GM19099 (cell line): ENCODE results near the gene SLC34A3.
A peak's percentile ranks its signal among the peaks of the same experiment; 100 is the strongest.

Experiments
- POLR2A ChIP-seq: IDR thresholded peaks from 3 replicates; pipeline ENCODE4 v1.6.1; 2011; ENCODE audit warnings: low read depth; ENCODE audit not compliant: insufficient read length; ENCODE audit errors: extremely low read depth

The SLC34A3 gene

DNA sequence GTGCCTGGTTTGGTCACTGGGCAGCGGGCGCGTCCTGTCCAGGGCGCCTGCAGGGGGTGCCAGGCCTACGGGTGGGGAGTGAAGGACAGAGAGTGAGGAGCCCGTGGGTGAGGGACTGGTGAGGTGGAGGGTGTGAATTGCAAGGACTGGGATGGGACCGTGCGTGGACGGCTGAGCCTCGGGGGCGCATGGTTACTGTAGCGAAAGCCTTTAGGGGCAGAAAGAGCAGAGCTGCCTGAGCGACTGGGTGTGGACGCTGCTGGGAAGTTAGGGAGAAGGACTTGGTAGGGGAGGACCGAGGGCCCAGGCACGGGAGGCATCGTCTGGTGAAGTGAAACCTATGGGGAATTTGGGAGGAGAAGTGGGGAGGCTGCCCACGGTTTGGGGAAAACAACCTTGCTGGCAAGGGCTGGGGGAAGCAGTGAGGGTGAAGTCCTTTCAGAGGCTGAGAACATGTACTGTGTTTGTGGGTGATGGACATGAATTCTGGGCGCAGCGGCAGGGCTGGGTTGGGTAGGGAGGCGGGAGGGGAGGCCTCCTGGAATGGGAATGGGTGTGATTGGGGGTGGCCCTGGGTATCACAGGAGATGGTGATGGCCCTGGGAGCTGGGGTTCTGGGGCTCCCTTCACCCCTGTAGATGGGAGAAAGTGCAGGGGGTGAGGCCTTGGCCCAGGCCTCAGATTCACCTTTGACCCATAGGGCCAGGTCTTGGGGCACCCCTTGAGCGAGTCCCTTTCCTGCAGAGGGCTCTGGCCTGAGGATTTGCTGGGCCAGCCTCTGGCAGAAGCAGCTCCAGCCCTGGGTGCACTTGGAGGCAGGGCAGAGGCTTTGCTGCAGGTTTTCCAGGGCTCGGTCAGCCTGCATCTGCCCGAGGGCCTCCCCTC is 45.1 kb downstream of the SLC34A3 start:
- no peak for TF ChIP-seq POLR2A

DNA sequence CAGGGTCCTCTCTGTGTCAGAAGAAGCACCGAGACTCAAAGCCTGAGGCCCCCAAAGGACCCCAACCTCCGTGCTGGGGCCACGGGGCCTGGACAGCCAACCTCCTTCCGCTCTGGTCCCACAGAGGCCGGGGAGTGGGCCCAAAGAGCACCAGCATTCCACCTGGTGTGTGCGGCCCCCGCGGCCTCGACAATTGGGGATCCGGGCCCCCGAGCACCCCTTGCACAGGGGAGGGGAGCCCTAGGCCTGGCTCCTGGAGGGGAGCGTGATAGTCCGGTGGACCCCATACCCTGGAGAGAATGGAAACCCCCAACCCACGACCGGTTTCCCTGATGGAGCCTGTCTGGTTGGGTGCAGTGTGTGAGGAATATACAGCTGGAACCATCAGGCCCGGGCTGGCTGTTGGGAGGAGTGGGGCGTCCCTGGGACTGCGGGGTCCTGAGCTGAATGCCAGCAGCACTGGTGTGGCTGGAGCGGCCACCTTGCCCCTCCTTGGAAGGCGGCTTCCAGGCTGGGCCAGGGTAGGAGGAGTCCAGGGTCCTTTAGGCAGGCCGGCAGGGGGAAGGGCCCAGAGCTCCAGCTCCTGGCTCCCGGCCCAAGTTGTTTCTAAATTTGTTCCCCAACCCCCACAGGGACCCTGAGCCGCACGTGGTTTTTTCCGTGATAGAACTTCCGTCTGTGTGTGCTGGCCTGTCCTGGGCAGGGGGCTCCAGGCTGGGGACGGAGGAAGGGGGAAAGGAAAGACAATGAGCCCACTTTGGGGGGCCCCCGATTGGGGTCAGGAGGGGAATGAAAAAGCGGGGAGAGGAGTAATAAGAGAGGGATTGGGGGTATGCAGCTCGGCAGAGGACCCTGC is 46.0 kb downstream of the SLC34A3 start:
- TF ChIP-seq POLR2A: no peak

- peak; percentile 74 for TF ChIP-seq POLR2A
These were observed 46.8 kb downstream of the SLC34A3 start, which contains the start of gene TOR4A for GRCh38 chr9:137277329-137278041. TSS of gene TOR4A (plus strand) at chr9:137277726. CDS start at chr9:137278690, 964 bp downstream.

- TF ChIP-seq POLR2A: no peak
These were observed 47.5 kb downstream of the SLC34A3 start for GRCh38 chr9:137278061-137278701.

DNA sequence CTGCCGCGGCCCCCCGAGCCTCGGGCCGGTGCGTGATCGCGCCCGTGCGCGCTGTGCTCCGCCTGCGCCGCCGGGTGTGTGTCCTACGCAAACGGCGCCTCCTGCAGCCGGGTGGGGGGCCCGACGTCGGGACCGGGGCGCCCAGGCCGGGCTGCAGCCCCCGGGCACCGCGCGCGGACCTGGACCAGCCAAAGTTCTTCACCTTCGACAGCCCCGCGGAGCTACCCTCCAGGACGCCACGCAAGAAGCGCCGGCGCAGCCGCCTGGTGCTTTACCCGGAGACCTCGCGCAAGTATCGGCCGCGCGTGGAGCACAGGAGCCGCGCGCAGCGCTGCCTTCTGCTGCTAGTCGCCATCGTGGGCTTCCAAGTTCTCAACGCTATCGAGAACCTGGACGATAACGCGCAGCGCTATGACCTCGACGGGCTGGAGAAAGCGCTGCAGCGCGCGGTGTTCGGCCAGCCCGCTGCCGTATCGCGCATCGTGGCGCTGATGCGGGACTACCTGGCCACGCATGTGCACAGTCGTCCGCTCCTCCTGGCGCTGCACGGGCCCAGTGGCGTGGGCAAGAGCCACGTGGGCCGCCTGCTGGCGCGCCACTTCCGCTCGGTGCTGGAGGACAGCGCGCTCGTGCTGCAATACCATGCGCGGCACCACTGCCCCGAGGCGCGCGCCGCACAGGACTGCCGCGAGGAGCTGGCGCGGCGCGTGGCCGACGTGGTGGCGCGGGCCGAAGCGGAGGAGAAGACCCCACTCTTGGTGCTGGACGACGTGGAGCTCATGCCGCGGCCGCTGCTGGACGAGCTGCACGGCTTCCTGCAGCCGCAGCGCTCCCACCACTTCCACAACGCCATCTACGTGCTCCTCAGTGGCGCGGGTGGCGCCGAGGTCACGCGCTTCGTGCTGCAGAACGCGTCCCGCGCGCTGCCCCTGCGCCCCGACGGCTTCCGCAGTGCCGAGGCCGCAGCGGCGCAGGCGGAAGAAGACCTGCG is 48.3 kb downstream of the SLC34A3 start:
- TF ChIP-seq POLR2A: no peak

DNA sequence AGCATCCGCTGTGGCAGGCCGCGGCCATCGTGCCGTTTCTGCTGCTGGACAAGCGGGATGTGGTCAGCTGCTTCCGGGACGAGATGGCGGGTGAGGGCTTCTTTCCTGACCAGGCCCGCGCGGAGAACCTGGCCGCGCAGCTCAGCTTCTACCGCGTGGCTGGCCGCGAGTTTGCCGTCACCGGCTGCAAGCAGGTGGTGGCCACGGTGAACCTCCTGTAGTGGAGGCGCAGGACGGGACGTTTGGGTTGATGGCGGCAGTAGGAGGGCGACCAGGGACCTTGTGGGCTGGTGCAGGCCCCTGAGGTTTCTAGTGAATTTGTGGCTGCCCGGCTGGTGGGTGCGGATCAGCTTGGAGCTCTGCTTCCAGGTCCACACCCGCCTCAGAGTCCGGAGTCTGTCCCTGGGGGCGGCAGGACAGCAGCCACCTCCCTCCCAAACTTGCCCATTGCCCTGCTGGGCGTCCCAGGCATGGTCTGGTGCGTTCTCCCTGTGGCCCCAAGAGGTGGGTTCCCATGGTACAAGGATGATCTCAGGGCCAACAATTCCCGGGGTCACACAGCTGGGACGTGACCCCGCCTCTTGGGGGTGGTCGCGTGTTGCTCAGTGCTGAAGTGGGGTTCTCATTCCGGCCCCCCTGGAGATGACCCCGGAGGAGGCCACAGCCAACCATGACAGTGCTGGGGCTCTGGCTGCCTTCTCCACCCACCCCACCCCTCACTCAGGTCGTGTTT is 49.2 kb downstream of the SLC34A3 start:
- TF ChIP-seq POLR2A: no peak

DNA sequence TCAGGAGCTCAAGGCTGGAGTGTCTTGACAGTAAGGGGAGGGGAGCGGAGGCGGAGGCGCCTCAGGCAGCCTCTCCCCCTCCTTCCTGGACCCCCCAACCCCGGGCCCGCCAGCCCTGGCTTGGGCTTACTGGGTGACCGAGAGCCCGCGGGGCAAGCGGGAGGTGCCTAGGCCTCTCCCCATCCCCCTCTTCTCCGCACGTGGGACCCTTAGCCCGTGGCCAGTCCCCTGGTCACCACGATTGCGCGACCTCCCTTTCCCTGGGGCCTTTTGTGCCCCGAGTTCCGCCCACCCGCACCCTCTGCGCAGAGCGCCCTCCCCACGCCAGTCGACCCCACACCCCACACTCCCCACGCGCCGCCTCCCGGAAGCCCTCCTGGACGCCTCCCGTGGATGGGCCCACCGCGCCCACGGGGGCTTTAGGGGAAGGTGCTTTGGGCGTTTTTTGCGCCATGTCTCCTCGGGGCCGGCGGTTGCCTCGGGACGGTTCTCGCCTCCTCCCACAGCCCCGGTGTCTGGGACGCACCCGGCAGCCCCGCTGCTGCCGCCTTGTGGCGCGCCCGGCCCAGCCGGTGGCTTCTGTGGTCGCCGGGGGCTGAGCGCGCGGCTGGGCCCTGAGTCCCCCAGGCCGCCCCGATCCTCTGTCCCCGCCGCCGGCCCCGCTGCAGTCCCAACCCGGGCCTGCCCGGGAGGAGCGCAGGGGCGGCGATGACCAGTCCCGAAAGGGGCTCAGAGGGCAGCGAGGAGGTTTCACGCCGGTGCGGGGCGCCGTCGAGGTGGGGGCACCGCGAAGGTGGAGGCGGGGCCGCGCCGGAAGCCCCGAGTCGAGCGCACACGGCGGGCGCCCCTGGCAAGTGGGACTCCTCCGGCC is 50.0 kb downstream of the SLC34A3 start:
- TF ChIP-seq POLR2A: no peak

GRCh38 chr9:137281345-137282116 is 50.8 kb downstream of the SLC34A3 start:
- TF ChIP-seq POLR2A: no peak
